Ascending aorta (tissue), 2 donors: ENCODE data around the gene ATOSB. TPM values are rescaled to one million over a fixed set of nuclear protein-coding genes. Genes with fewer than 3 reads are reported as not detected.

Source experiments
- DNase-seq, 2 donors: peaks; one replicate each; pipeline ENCODE4 v3.0.0-alpha.2; 2019; ENCODE audit warnings: low spot score in 2 of 2
- H3K27ac ChIP-seq, 2 donors: fragments of 200-600 bp; sonication (generic); one replicate each; pipeline ENCODE4 v1.5.1; 2016 to 2017; ENCODE audit warnings: mild to moderate bottlenecking in 1 of 2
- H3K27me3 ChIP-seq: fragments of 200-600 bp; sonication (generic); one replicate; pipeline ENCODE4 v1.5.1; 2017
- H3K36me3 ChIP-seq, 2 donors: fragments of 200-600 bp; sonication (generic); one replicate each; pipeline ENCODE4 v1.5.1; 2016
- H3K4me1 ChIP-seq, 2 donors: fragments of 200-600 bp; sonication (generic); one replicate each; pipeline ENCODE4 v1.5.1; 2016 to 2017; ENCODE audit warnings: mild to moderate bottlenecking in 1 of 2
- H3K4me3 ChIP-seq, 2 donors: fragments of 200-600 bp; sonication (generic); one replicate each; pipeline ENCODE4 v1.5.1; 2016 to 2017; ENCODE audit warnings: mild to moderate bottlenecking in 1 of 2
- H3K9me3 ChIP-seq, 2 donors: fragments of 200-600 bp; sonication (generic); one replicate each; pipeline ENCODE4 v1.5.1; 2016
- intact Hi-C: fragments of 100-400 bp; cut with DNase I; formaldehyde crosslinking; loops from one replicate; pipeline ENCODE4 v1.15.1; 2023
- total RNA-seq: library from RNA; depleted of rRNA; stranded (reverse); fragments of >200 nt; gene quantifications from one replicate; pipeline ENCODE4 v1.1.0, GENCODE V29; 2016
- TF ChIP-seq, protein P1 (sequence below), 3 experiments: fragments of 200-600 bp in 2 of 3; fragments of 450-650 bp in 1 of 3; sonication (generic) in 2 of 3; IDR thresholded peaks; one replicate each; pipeline ENCODE4 v1.5.1; 2016 to 2019; ENCODE audit warnings: antibody characterized with exemption in 3 of 3, mild to moderate bottlenecking in 1 of 3, moderate library complexity in 1 of 3

ATOSB gene
- total RNA-seq, 1 donor from 2014 or later: 58.3 TPM

DNA sequence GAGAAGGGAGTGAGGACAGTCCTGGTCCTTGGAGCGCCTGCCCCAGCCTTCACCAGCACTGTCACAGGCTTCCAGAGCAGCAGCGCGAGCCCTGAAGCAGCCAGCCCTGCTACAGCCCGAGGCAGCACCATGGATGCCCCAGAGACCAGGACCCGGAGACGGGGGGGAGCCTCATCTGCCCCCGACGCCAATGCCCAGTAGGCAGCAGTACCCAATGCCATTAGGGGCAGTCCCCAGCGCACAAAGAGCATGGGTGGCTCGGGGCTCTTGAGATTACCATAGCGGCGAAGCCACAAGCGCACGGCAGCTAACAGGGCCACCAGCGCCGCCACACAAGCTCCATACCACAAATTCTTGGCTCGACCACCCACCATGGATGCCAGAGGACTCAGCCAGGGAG is 24.1 kb downstream of the ATOSB start:
- TF ChIP-seq, protein P1, sequence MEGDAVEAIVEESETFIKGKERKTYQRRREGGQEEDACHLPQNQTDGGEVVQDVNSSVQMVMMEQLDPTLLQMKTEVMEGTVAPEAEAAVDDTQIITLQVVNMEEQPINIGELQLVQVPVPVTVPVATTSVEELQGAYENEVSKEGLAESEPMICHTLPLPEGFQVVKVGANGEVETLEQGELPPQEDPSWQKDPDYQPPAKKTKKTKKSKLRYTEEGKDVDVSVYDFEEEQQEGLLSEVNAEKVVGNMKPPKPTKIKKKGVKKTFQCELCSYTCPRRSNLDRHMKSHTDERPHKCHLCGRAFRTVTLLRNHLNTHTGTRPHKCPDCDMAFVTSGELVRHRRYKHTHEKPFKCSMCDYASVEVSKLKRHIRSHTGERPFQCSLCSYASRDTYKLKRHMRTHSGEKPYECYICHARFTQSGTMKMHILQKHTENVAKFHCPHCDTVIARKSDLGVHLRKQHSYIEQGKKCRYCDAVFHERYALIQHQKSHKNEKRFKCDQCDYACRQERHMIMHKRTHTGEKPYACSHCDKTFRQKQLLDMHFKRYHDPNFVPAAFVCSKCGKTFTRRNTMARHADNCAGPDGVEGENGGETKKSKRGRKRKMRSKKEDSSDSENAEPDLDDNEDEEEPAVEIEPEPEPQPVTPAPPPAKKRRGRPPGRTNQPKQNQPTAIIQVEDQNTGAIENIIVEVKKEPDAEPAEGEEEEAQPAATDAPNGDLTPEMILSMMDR (IDR thresholded peaks at IDR 0.05): no peak
- DNase-seq: no peak
- peaks cover 47 to 66% of the 10 kb centered on the region in 2 donors for H3K36me3 ChIP-seq
- H3K4me1 ChIP-seq: peaks cover 0 to 7% of the 10 kb centered on the region in 2 donors
- H3K27ac ChIP-seq: no peak overlapping the region
- no peak overlapping the region for H3K4me3 ChIP-seq
- intact Hi-C loops: no loop called here
- no peaks in the 10 kb centered on the region for H3K27me3 ChIP-seq
- H3K9me3 ChIP-seq: no peaks in the 10 kb centered on the region

DNA sequence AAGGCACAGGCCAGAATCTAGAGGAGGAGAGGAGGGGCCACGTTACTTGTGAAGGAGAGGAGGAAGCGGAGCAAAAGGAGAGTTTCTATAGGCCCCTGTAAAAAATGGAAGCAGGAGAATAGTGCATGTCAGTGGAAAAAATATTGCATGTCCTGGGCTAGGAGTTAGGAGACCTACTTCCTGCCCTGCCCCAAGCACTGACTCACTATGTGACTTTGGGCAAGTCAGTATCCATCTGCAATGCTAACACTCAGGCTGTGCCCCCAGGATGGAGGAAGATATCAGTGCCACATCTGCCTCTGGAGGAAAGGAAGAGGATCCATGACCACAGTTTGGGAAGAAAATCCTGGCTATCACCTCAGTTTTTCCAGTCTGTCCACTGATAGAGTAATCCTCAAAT is 26.2 kb downstream of the ATOSB start:
- Histone ChIP-seq H3K4me3 (no peak overlapping the region), H3K9me3 (no peaks in the 10 kb centered on the region), H3K36me3 (peaks cover 47 to 66% of the 10 kb centered on the region in 2 donors), H3K27ac (no peak overlapping the region), H3K4me1 (no peaks in the 10 kb centered on the region), H3K27me3 (no peaks in the 10 kb centered on the region)
- DNase-seq: no peak
- intact Hi-C loops: no loop called here
- TF ChIP-seq, protein P1 (IDR thresholded peaks at IDR 0.05): no peak

DNA sequence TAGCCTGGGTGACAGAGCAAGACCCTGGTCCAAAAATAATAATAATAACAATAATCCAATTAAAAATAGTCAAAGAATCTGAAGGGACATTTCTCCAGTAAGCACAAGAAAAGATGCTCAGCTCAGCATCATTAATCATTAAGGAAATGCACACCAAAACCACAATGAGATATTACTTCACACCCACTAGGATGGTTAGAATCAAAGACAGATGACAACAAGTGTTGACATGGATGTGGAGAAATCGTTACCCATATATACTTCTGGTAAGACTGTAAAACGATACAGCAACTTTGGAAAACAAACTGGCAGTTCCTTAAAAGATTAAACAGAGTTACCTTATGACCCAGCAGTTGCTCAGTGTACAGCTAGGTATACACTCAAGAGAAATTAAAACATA is 30.6 kb downstream of the ATOSB start:
- H3K4me3 ChIP-seq: no peak overlapping the region
- no peaks in the 10 kb centered on the region for H3K27me3 ChIP-seq
- H3K4me1 ChIP-seq: no peaks in the 10 kb centered on the region
- TF ChIP-seq, protein P1 (IDR thresholded peaks at IDR 0.05): no peak
- intact Hi-C loops: no loop called here
- no peaks in the 10 kb centered on the region for H3K9me3 ChIP-seq
- peaks cover 18 to 29% of the 10 kb centered on the region in 2 donors for H3K36me3 ChIP-seq
- H3K27ac ChIP-seq: no peak overlapping the region
- DNase-seq: no peak

DNA sequence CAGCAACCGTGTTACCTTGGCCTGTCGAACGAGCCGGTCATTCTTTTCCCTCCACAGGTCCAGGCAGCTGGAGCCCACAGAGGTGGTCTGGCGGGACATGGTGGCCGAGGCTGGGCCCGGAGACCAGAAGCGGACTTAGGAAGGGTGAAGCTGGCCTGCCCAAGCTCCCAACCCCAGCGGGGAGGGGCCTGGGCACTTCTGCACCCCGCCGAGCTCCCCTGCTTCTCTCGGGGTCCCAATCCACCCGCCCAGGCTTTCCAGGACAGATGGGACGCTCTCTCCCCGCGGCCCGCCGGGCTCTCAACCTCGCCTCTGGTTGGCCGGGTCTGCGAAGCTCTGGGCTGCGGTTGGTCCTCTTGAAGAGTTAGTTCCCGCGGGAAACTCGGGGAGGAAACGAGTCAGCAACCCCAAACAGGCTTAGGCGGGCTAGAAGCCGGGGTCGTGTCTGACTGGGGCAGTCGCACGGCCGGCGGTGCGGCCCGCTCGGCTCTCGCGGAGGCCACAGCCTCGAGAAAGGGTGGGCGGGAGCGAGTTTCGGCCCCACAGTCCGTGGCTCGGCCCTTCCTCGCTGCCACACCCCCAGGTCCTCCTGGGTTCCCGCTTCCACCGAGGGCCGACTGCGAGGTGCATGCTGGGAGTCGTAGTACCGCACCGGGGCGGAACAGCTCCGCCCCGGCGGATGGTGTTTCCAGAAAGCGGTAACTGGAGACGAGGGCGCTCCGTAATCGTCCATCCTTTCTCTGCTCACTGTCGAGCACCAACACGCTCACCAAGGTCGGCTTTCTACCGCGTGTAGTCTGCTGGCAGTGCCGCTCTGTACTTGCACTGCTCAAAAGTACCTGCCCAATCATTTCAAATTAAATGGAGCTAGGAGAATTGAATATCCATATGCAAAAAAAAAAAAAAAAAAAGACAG is 36.0 kb downstream of the ATOSB start, which contains the start of gene FANCG:
FANCG (minus strand) TSS at position 517 of the 916 bp plus-strand sequence; CDS start at position 99, 418 bp downstream.
- H3K36me3 ChIP-seq: no peaks in the 10 kb centered on the region

DNA sequence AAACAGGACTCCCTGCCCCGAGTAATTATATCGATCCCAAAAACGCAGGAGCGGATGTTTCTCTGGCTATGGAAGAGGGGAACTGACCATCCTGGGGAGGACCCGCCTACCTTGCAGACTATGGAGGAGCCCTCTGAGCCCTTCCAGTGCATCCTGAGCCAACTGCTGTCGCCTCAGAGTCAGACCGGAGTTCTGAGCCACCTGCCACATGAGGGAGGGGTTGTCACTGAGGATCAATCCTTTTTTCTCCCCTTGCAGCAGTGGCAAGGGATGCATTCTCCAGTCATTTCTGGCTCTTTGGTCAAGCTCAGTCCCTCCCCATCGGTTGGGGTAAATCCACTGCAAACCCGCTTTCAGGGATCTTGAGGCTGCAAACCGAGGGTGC is 36.6 kb downstream of the ATOSB start:
- H3K4me3 ChIP-seq: peak overlapping the region; percentile 76 to 81
- no peak for DNase-seq
- H3K9me3 ChIP-seq: no peaks in the 10 kb centered on the region
- H3K27ac ChIP-seq: peak overlapping the region; percentile 48 to 77
- H3K27me3 ChIP-seq: no peaks in the 10 kb centered on the region
- TF ChIP-seq, protein P1 (IDR thresholded peaks at IDR 0.05): no peak
- no peaks in the 10 kb centered on the region for H3K36me3 ChIP-seq
- intact Hi-C loops: loop anchor here (10.0 kb wide), 1 partner anchor 424 kb away; the partner anchor contains the start of gene IL11RA
- H3K4me1 ChIP-seq: peaks cover 6 to 10% of the 10 kb centered on the region in 2 donors

More for the DNA sequence above, 36.0 kb downstream of the ATOSB start, which contains the start of gene FANCG:
- Histone ChIP-seq H3K4me1 (peaks cover 6 to 10% of the 10 kb centered on the region in 2 donors), H3K9me3 (no peaks in the 10 kb centered on the region), H3K4me3 (peak within 1 kb of the TSS; percentile 76 to 81), H3K27ac (peak within 1 kb of the TSS; percentile 48 to 77), H3K27me3 (no peaks in the 10 kb centered on the region)
- intact Hi-C loops: loop anchor here (1.0 to 10.0 kb wide), 4 partner anchors 7 to 425 kb away; partner anchors contain the start of genes IL11RA, PIGO and VCP
- DNase-seq: peak; percentile 71 to 95
- TF ChIP-seq, protein P1 (IDR thresholded peaks at IDR 0.05): no peak
